HG03442 (cell line): ENCODE results near the gene PHLDB3.
"Not testable (repeated sequence)": the region's sequence is repeated elsewhere in the genome, so short reads cannot be mapped to it uniquely, and the experiment has no call there.

ENCODE experiments used
- ATAC-seq: cut with Tn5 transposase; IDR thresholded peaks from one replicate; pipeline ENCODE4 v1.9.1; 2021; ENCODE audit warnings: mild to moderate bottlenecking, moderate library complexity; ENCODE audit not compliant: unreplicated experiment

Gene PHLDB3

DNA sequence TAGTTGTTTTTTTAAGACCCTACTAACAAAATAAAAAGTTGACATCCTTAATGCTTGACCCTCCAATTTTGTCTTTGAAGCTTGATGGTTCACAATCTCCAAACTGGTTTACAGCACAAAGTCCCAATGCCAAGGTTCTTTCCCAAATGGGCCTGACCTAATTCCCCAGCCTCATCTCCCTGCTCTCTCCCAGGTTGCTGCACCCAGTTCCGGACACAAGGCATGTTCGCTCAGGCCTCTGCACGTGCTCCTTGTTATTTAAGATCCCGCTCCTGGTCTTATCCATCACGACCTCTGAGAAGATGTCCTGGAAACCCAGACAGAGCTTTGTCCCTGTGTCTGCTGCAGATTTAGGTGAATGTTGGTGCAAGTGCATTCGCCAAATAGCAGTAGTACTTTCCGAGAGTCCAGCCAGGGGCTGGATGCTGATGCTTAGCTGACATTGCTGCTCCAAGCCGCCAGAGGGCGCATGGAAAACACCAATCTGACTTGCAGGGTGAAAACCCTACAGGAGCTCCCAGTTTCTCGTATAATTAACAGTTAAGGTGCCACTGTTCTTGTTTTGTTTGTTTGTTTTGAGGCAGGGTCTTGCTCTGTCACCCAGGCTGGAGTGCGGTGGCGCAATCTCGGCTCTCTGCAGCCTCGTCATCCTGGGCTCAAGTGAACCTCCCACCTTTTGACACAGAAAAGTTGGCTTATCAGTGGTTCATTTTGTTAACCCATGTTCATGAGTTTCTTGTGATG lies 57.6 kb downstream of the PHLDB3 start:
- ATAC-seq = no peak

DNA sequence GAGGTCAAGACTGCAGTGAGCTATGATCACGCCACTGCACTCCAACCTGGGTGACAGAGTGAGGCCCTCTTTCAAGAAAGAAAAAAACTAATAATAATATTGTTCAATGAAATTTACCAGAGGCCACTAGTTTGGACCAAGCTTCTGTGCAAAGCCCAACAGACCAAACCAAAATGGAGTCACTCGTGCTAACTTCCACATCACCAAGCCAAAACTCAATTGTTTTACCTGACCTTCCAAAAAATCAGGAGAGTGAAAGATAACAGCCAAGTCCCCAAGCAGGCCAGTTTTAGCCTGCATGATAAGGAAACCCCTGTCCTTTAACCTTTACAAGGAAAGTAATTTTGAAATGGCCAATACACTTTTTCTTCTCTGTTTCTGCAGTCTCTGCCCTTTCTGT lies 59.1 kb downstream of the PHLDB3 start:
- no peak for ATAC-seq

GRCh38 chr19:43444531-43445287 lies 59.8 kb downstream of the PHLDB3 start:
- no peak for ATAC-seq

DNA sequence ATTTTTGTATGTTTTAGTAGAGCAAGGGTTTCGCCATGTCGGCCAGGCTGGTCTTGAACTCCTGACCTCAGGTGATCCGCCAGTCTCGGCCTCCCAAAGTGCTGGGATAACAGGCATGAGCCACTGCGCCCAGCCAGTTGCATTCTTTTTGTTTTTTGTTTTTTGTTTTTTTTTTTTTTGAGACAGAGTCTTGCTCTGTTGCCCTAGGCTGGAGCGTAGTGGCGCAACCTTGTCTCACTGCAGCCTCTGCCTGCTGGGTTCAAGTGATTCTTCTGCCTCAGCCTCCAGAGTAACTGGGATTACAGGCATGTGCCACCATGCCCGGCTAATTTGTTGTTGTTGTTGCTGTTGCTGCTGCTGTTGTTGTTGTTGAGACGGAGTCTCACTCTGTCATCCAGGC lies 60.5 kb downstream of the PHLDB3 start:
- not testable (repeated sequence) for ATAC-seq

GRCh38 chr19:43441716-43442115 lies 62.8 kb downstream of the PHLDB3 start:
- ATAC-seq = no peak

DNA sequence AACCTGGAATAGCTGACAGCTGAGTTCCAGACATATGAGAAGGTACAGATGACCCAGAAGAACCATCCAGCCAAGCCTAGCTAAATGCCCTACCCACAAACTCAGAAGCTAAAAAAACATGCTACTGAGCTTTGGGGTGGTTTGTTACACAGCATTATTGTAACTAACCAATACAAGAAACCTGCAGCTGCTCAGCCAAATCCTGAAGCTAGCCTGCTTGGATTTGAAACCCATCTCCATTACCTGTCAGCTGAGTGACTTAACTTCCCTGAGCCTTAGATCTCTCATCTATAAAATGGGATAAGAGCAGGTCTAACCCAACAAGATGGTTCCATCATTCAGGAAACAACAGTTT lies 64.9 kb downstream of the PHLDB3 start:
- ATAC-seq = no peak

GRCh38 chr19:43439032-43439708 lies 65.4 kb downstream of the PHLDB3 start:
- no peak for ATAC-seq

GRCh38 chr19:43438291-43439031 lies 66.1 kb downstream of the PHLDB3 start:
- ATAC-seq = no peak

- no peak for ATAC-seq
Measured at GRCh38 chr19:43437712-43438111, 66.8 kb downstream of the PHLDB3 start.

- ATAC-seq = not testable (repeated sequence)
Measured at GRCh38 chr19:43437284-43437683, 67.3 kb downstream of the PHLDB3 start.

DNA sequence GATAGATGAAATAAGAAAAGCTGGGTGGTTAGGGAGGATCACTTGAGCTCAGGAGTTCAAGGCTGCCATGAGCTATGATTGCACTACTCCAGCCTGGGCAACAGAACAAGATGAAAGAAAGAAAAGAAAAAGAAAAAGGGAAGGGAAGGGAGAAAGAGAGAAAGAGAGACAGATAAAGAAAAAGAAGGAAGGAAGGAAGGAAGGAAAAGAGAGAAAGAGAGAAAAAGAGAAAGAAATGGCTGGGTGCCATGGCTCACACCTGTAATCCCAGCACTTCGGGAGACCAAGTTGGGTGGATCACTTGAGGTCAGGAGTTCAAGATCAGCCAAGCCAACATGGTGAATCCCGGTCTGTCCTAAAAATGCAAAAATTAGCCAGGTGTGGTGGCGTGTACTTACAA lies 68.8 kb downstream of the PHLDB3 start:
- ATAC-seq = no peak

GRCh38 chr19:43433689-43434088 lies 70.9 kb downstream of the PHLDB3 start:
- ATAC-seq = no peak

- ATAC-seq = no peak
Measured at GRCh38 chr19:43433358-43433673, 71.2 kb downstream of the PHLDB3 start.

- no peak for ATAC-seq
Measured at GRCh38 chr19:43430976-43431375, 73.6 kb downstream of the PHLDB3 start.

GRCh38 chr19:43430142-43430710 lies 74.3 kb downstream of the PHLDB3 start:
- ATAC-seq = peak; percentile 34

- ATAC-seq = no peak
Measured at GRCh38 chr19:43429395-43429794, 75.2 kb downstream of the PHLDB3 start.

GRCh38 chr19:43425567-43426392 lies 78.8 kb downstream of the PHLDB3 start:
- no peak for ATAC-seq
